ENCODE measurements around the gene FGD5.

Gene FGD5

GRCh38 chr3:14935592-14936345 is 117.0 kb downstream of the FGD5 start:
- no peak for DNase-seq (ENCODE audit: low spot score)

- no peak for DNase-seq (ENCODE audit: low spot score)
These were observed 120.2 kb downstream of the FGD5 start for GRCh38 chr3:14938954-14939353.

DNA sequence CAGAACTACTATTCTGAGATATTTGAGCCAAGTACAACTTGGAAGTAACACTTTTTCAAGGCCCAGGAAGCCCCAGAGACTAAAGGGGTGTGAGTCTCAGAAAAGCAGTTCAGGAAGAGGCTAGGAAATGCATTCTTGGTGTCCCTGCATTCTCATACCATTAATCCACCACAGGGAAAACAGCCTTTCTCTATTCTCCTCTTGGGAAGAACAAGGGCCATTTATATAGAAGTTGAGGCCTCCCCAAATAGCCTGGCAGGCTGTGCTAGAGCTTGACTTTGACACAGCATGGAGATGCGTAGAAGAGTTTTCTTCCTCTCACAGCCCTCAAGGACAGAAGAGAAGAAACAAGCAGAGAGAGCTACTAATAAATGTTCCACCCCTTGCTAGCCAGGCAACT is 123.1 kb downstream of the FGD5 start:
- DNase-seq (ENCODE audit: low spot score), result no peak

GRCh38 chr3:14943042-14943441 is 124.3 kb downstream of the FGD5 start:
- DNase-seq (ENCODE audit: low spot score), result no peak

DNA sequence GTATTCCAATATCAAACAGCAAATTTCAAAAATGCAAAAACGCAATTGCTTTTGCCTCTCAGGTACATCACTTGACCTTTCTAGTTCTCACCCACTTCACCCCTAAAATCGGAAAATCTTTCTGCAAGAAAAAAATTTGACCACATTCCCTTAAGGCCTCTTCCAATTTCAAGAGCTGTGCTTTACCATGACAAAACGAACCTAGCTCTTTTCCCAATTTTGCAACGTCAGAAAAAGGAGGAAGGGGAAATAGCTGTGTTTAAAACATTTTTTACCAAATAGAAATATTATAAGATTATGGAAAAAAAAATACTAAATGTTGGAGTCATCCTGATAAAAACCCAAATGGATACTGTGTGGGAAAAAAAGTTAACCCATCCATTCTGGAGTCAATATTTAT is 127.5 kb downstream of the FGD5 start:
- DNase-seq (ENCODE audit: low spot score), result no peak

- DNase-seq (ENCODE audit: low spot score), result no peak
These were observed 128.0 kb downstream of the FGD5 start for GRCh38 chr3:14946739-14947099.

GRCh38 chr3:14947100-14947885 is 128.5 kb downstream of the FGD5 start, which contains the start of gene NR2C2:
Gene NR2C2, plus strand, starts transcription at chr3:14947583. Its CDS starts 56,332 bp downstream, at chr3:15003915.
- peak; percentile 87 for DNase-seq (ENCODE audit: low spot score)

- DNase-seq (ENCODE audit: low spot score), result peak; percentile 95
These were observed 129.3 kb downstream of the FGD5 start for GRCh38 chr3:14947886-14948608.

- DNase-seq (ENCODE audit: low spot score), result no peak
These were observed 129.9 kb downstream of the FGD5 start for GRCh38 chr3:14948609-14949038.

GRCh38 chr3:14949126-14949525 is 130.4 kb downstream of the FGD5 start:
- no peak for DNase-seq (ENCODE audit: low spot score)

DNA sequence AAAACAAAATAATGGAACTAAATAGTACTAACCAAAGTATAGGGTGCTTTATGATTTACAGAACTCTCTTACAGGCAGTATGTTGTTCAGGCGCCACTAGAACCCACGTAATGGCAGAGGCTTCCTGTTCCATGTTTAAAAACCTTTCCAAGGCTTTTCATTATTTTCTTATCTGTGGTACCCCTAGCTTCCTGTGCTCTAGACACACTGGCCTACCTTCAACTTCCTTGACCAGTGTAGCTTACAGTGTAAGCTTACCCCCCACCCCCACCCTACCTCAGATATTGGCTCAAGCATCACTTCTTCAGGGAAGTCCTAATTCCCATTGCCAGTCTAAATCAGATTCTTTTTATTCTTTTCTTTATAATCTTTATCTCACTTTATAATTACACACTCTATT is 131.5 kb downstream of the FGD5 start:
- DNase-seq (ENCODE audit: low spot score), result no peak

GRCh38 chr3:14957153-14957552 is 138.4 kb downstream of the FGD5 start:
- DNase-seq (ENCODE audit: low spot score), result no peak

DNA sequence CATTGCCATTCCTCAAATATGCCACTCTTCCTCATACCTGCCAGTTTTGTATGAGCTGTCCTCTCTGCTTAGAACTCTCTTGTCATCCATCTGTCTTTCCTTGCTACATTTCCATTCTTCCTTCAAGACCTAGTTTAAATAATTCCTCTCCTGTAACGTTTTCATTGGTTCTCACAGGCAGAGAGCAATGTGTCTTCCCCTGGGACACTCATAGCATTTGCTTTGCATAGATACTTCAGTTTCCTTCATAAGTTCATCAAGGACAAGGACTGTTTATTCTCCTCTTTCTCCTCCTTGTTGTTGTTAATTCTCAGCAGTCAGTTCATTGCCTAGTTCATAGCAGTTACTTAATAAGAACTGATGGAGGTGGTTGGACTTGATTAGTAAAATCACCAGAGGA is 139.2 kb downstream of the FGD5 start:
- DNase-seq (ENCODE audit: low spot score), result no peak

GRCh38 chr3:14959359-14959943 is 140.7 kb downstream of the FGD5 start:
- DNase-seq (ENCODE audit: low spot score), result no peak

DNA sequence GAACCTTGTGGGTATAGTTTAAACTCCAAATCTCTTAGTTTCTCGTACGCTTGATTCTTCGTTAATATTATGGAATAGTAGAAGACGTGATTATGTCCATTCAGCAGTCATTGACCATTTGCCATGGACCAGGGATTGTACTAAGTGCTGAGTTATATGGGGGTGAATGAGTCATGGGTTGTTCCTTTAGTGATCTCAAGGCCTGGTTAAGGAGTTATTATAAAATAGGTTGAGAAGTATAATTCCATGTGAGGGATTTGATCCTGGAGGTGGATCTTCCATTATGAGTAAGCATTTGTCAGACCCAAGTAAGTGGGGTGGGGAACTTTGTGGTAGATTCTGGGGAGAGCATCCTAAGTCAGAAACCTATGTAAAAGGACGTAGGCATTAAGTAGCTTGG is 144.0 kb downstream of the FGD5 start:
- DNase-seq (ENCODE audit: low spot score), result no peak

- no peak for DNase-seq (ENCODE audit: low spot score)
These were observed 148.5 kb downstream of the FGD5 start for GRCh38 chr3:14967285-14967684.

DNA sequence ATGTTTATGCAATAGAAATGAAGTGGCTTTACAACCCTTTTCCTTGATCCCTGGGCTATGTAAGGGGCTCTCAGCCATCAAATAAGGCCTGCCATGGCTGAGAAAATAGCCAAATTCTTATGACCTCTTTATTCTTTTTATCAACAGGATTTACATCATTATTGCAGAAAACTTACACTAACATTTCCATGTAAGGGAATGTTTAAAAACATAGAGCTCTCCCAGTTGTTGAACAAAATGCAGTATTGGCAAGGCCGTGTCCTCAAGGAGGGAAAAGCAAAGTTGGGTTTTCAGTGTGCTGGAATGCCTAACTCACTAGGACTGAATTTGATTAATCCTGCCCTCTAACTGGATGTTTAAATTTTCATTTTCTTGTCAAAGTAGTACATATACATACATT is 150.9 kb downstream of the FGD5 start:
- DNase-seq (ENCODE audit: low spot score), result no peak

DNA sequence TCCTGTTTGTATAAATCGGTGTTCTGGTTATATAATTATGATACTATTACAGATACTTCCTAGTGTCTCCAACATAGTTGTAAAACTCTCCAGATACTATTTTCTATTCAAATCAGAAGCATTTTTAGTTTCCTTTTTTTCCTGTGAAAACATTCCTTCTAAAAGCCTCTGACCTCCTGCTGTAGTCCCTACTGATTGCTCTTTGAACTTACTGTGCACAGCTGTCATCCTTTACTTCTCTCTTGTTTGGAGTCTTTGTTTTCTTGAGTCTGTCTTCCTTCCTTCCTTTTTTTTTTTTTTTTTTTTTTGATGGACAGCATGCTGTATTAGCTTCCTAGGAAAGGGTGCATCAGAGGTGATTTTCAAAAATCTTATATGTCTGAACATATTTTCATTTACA is 157.6 kb downstream of the FGD5 start:
- no peak for DNase-seq (ENCODE audit: low spot score)

GRCh38 chr3:14980689-14981088 is 161.9 kb downstream of the FGD5 start:
- DNase-seq (ENCODE audit: low spot score), result no peak
